Measurements from ENCODE around the gene KRTAP1-1. TPM values are rescaled to one million over a fixed set of nuclear protein-coding genes. Genes with fewer than 3 reads are reported as not detected.
A peak's percentile ranks its signal among the peaks of the same experiment; 100 is the strongest.
"Not testable (repeated sequence)": the region's sequence is repeated elsewhere in the genome, so short reads cannot be mapped to it uniquely, and the experiment has no call there.

Gene KRTAP1-1
- total RNA-seq, 1 donor from 2014 or later, result not detected

GRCh38 chr17:41063449-41063848 is 22.2 kb upstream of the KRTAP1-1 start:
- H3K27me3 ChIP-seq (ENCODE audit: control insufficient read depth, insufficient read depth, low read length), result no peaks in the 10 kb centered on the region
- DNase-seq (ENCODE audit: low read depth), result no peak
- H3K4me3 ChIP-seq (ENCODE audit: low read depth, low read length), result no peak overlapping the region
- no peaks in the 10 kb centered on the region for H3K36me3 ChIP-seq (ENCODE audit: control insufficient read depth, insufficient read depth, low read length)
- no peak for TF ChIP-seq CTCF (IDR thresholded peaks at IDR 0.05; ENCODE audit: insufficient read depth, low read length, severe bottlenecking)
- FAIRE-seq, result no peak

GRCh38 chr17:41061964-41062363 is 20.7 kb upstream of the KRTAP1-1 start:
- Histone ChIP-seq H3K27me3 (ENCODE audit: control insufficient read depth, insufficient read depth, low read length) (no peaks in the 10 kb centered on the region), H3K4me3 (ENCODE audit: low read depth, low read length) (no peak overlapping the region), H3K36me3 (ENCODE audit: control insufficient read depth, insufficient read depth, low read length) (no peaks in the 10 kb centered on the region)
- TF ChIP-seq CTCF (IDR thresholded peaks at IDR 0.05; ENCODE audit: insufficient read depth, low read length, severe bottlenecking), result no peak
- no peak for FAIRE-seq
- peak; percentile 62 for DNase-seq (ENCODE audit: low read depth)

GRCh38 chr17:41060052-41060604 is 18.9 kb upstream of the KRTAP1-1 start, which contains the start of gene KRTAP2-3:
Gene KRTAP2-3, minus strand, starts transcription at chr17:41060114. Its CDS starts 64 bp downstream, at chr17:41060050.
- Histone ChIP-seq H3K4me3 (ENCODE audit: low read depth, low read length) (no peak within 1 kb of the TSS), H3K36me3 (ENCODE audit: control insufficient read depth, insufficient read depth, low read length) (no peaks in the 10 kb centered on the region), H3K27me3 (ENCODE audit: control insufficient read depth, insufficient read depth, low read length) (no peaks in the 10 kb centered on the region)
- FAIRE-seq (peak; percentile 91), DNase-seq (ENCODE audit: low read depth) (peak; percentile 92)
- no peak for TF ChIP-seq CTCF (IDR thresholded peaks at IDR 0.05; ENCODE audit: insufficient read depth, low read length, severe bottlenecking)

GRCh38 chr17:41059276-41060051 is 18.2 kb upstream of the KRTAP1-1 start:
- FAIRE-seq; H3K36me3 ChIP-seq (ENCODE audit: control insufficient read depth, insufficient read depth, low read length); H3K4me3 ChIP-seq (ENCODE audit: low read depth, low read length); H3K27me3 ChIP-seq (ENCODE audit: control insufficient read depth, insufficient read depth, low read length): not testable (repeated sequence)
- peak; percentile 61 for DNase-seq (ENCODE audit: low read depth)

GRCh38 chr17:41058741-41059140 is 17.5 kb upstream of the KRTAP1-1 start:
- TF ChIP-seq CTCF (IDR thresholded peaks at IDR 0.05; ENCODE audit: insufficient read depth, low read length, severe bottlenecking), result no peak
- FAIRE-seq (no peak), DNase-seq (ENCODE audit: low read depth) (no peak)
- no peak overlapping the region for H3K4me3 ChIP-seq (ENCODE audit: low read depth, low read length)
- H3K27me3 ChIP-seq (ENCODE audit: control insufficient read depth, insufficient read depth, low read length), result no peaks in the 10 kb centered on the region
- no peaks in the 10 kb centered on the region for H3K36me3 ChIP-seq (ENCODE audit: control insufficient read depth, insufficient read depth, low read length)

GRCh38 chr17:41057547-41057946 is 16.3 kb upstream of the KRTAP1-1 start:
- Histone ChIP-seq H3K4me3 (ENCODE audit: low read depth, low read length) (no peak overlapping the region), H3K36me3 (ENCODE audit: control insufficient read depth, insufficient read depth, low read length) (no peaks in the 10 kb centered on the region), H3K27me3 (ENCODE audit: control insufficient read depth, insufficient read depth, low read length) (no peaks in the 10 kb centered on the region)
- FAIRE-seq (no peak), DNase-seq (ENCODE audit: low read depth) (no peak)
- TF ChIP-seq CTCF (IDR thresholded peaks at IDR 0.05; ENCODE audit: insufficient read depth, low read length, severe bottlenecking), result no peak

- not testable (repeated sequence) for FAIRE-seq
Measured at GRCh38 chr17:41055130-41055529, 13.9 kb upstream of the KRTAP1-1 start, which contains the start of gene KRTAP2-2. Gene KRTAP2-2, minus strand, starts transcription at chr17:41055230. Its CDS starts 19 bp downstream, at chr17:41055211.

GRCh38 chr17:41054556-41054955 is 13.3 kb upstream of the KRTAP1-1 start:
- not testable (repeated sequence) for H3K36me3 ChIP-seq (ENCODE audit: control insufficient read depth, insufficient read depth, low read length); DNase-seq (ENCODE audit: low read depth); H3K27me3 ChIP-seq (ENCODE audit: control insufficient read depth, insufficient read depth, low read length); H3K4me3 ChIP-seq (ENCODE audit: low read depth, low read length)
- FAIRE-seq, result peak; percentile 23

More at GRCh38 chr17:41055130-41055529, 13.9 kb upstream of the KRTAP1-1 start, which contains the start of gene KRTAP2-2:
- H3K36me3 ChIP-seq (ENCODE audit: control insufficient read depth, insufficient read depth, low read length); H3K4me3 ChIP-seq (ENCODE audit: low read depth, low read length); DNase-seq (ENCODE audit: low read depth); H3K27me3 ChIP-seq (ENCODE audit: control insufficient read depth, insufficient read depth, low read length): not testable (repeated sequence)
